Neuron (in vitro differentiated cells): ENCODE results near the gene NFE2L1.
"Not testable (repeated sequence)": the region's sequence is repeated elsewhere in the genome, so short reads cannot be mapped to it uniquely, and the experiment has no call there.

Experiments used
- H2AFZ ChIP-seq: one replicate; pipeline ENCODE4 v1.6.1; 2013; ENCODE audit warnings: low read depth, mild to moderate bottlenecking, inconsistent platforms, low read length, moderate library complexity
- H3K27me3 ChIP-seq: one replicate; pipeline ENCODE4 v1.6.1; 2013; ENCODE audit warnings: low read length; ENCODE audit not compliant: insufficient read depth
- H3K36me3 ChIP-seq: one replicate; pipeline ENCODE4 v1.6.1; 2013; ENCODE audit warnings: low read length; ENCODE audit not compliant: insufficient read depth
- H3K4me1 ChIP-seq: one replicate; pipeline ENCODE4 v1.6.1; 2013; ENCODE audit warnings: low read length; ENCODE audit not compliant: insufficient read depth
- H3K4me3 ChIP-seq: 2 replicates; pipeline ENCODE4 v1.5.1; 2013; ENCODE audit warnings: mild to moderate bottlenecking, low read length, moderate library complexity
- H3K9me3 ChIP-seq: one replicate; pipeline ENCODE4 v1.6.1; 2013; ENCODE audit warnings: low read length

NFE2L1 gene

GRCh38 chr17:48026502-48027321 is 21.4 kb upstream of the NFE2L1 start:
- H2AFZ ChIP-seq = peak overlapping the region; percentile 78
- H3K36me3 ChIP-seq = no peaks in the 10 kb centered on the region
- H3K27me3 ChIP-seq = no peaks in the 10 kb centered on the region
- H3K4me3 ChIP-seq = no peak overlapping the region
- H3K9me3 ChIP-seq = no peaks in the 10 kb centered on the region
- peaks cover 34% of the 10 kb centered on the region for H3K4me1 ChIP-seq

GRCh38 chr17:48027322-48027981 is 20.7 kb upstream of the NFE2L1 start:
- Histone ChIP-seq H3K27me3 (no peaks in the 10 kb centered on the region), H3K9me3 (no peaks in the 10 kb centered on the region), H2AFZ (no peak overlapping the region), H3K4me1 (peaks cover 34% of the 10 kb centered on the region), H3K36me3 (no peaks in the 10 kb centered on the region), H3K4me3 (no peak overlapping the region)

DNA sequence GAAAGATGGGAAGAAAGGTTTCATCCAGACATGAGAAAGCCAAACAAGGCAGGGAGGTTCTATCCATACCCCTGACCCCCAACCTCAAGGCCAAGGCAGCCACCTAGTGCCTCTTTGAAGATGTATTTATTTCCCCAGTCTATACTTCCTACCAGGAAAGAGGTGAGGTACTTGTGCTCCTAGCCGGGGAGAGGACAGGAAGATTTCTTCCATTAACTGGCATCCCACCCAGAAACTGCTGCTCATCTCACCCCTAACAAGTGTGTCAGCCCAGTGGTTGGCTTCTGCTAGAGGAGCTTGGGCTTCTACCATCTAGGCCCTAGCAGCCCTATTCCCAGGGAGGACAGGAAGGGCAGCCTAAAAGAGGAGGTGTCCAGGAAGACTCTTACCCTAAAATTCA is 19.4 kb upstream of the NFE2L1 start:
- Histone ChIP-seq H2AFZ (no peak overlapping the region), H3K4me3 (no peak overlapping the region), H3K36me3 (no peaks in the 10 kb centered on the region), H3K4me1 (peaks cover 26% of the 10 kb centered on the region), H3K27me3 (no peaks in the 10 kb centered on the region), H3K9me3 (no peaks in the 10 kb centered on the region)

DNA sequence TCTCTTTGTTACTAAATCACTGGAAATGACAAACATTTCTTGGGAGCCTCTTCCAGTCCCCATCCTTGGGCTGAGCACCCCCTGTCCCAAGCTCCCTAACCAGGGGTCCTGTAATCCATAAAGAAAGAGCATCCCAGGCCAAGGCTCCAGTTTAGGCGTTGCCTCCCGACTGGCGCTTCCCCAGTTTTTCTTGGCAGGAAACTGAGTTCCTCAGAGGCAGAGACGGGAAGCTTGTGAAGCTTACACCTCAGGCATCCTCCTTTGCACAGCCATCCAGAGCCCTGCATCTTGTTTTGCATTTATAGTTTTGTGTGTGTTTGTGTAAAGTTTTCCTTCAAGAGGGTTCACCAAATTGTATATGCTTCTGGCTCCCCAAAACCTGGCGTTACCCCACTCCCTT is 17.6 kb upstream of the NFE2L1 start:
- Histone ChIP-seq H2AFZ (no peak overlapping the region), H3K4me3 (no peak overlapping the region), H3K36me3 (no peaks in the 10 kb centered on the region), H3K9me3 (no peaks in the 10 kb centered on the region), H3K27me3 (no peaks in the 10 kb centered on the region), H3K4me1 (peaks cover 13% of the 10 kb centered on the region)

- Histone ChIP-seq H3K9me3 (no peaks in the 10 kb centered on the region), H3K4me3 (no peak overlapping the region), H3K4me1 (peaks cover 3% of the 10 kb centered on the region), H3K27me3 (no peaks in the 10 kb centered on the region), H3K36me3 (no peaks in the 10 kb centered on the region), H2AFZ (no peak overlapping the region)
Measured at GRCh38 chr17:48031966-48032365, 16.2 kb upstream of the NFE2L1 start.

DNA sequence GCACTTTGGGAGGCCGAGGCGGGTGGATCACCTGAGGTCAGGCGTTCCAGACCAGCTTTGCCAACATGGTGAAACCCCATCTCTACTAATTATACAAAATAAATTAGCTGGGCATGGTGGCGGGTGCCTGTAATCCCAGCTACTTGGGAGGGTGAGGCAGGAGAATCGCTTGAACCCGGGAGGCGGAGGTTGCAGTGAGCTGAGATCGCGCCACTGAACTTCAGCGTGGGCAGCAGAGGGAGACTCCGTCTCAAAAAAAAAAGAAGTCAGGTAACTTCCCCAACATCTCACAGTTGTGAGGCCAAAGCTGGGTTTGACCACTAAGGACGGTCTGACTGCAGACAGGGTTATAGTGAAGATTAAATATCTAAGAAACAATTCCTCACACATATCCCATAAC is 13.4 kb upstream of the NFE2L1 start:
- not testable (repeated sequence) for H3K9me3 ChIP-seq, H3K27me3 ChIP-seq, H3K36me3 ChIP-seq, H2AFZ ChIP-seq, H3K4me3 ChIP-seq
- peaks cover 11% of the 10 kb centered on the region for H3K4me1 ChIP-seq

DNA sequence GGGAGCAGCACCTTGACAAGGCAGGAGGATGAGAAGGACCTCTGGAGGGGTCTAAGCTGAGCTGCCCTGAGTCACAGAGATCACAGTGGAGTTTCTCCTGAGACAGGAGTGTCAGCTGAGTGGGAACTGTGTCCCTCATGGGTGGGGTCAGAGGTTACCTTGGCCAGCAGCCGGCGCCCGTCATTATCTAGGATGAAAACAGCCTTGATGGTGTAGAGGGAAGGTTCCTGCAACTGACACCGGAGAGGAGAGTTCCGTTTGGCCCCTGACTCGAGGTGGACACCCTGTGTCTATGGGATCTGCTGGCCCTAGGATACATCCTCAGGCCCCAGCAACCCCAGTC is 11.5 kb upstream of the NFE2L1 start:
- no peak overlapping the region for H2AFZ ChIP-seq
- peak overlapping the region; percentile 44 for H3K4me3 ChIP-seq
- no peaks in the 10 kb centered on the region for H3K27me3 ChIP-seq
- peaks cover 11% of the 10 kb centered on the region for H3K4me1 ChIP-seq
- H3K9me3 ChIP-seq = no peaks in the 10 kb centered on the region
- no peaks in the 10 kb centered on the region for H3K36me3 ChIP-seq

GRCh38 chr17:48037036-48037837 is 10.9 kb upstream of the NFE2L1 start, which contains the start of gene COPZ2:
COPZ2 (minus strand) TSS chr17:48037797; CDS start chr17:48037777, 20 bp downstream.
- Histone ChIP-seq H2AFZ (peak within 1 kb of the TSS; percentile 92), H3K36me3 (no peaks in the 10 kb centered on the region), H3K9me3 (no peaks in the 10 kb centered on the region), H3K4me1 (peaks cover 11% of the 10 kb centered on the region), H3K27me3 (no peaks in the 10 kb centered on the region), H3K4me3 (peak within 1 kb of the TSS; percentile 44)

DNA sequence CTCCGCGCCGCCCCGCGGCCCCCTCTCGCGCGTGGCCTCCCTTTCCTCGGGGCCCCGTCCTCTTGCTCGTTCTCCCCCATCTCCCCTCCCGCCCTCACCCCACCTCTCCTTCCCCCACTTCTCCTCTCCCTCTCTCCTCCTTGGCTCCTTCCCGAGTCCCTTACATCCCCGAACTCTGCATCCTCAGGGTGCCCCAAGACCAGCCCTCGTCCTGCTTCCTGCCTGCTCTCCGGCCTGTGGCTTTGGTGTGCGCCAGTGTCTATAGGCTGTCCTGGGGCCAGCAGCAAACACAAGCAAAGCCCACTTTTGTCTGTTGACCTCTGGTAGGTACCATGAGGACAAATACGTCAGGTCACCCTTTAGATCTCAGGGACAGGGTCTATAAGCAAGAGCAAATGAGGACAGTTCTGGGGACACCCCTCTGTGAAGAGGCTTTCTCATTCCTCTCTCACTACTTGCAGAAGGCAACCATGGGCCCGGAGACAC is 10.3 kb upstream of the NFE2L1 start:
- Histone ChIP-seq H2AFZ (peak overlapping the region; percentile 24), H3K4me1 (peaks cover 11% of the 10 kb centered on the region), H3K4me3 (peak overlapping the region; percentile 27), H3K9me3 (no peaks in the 10 kb centered on the region), H3K36me3 (no peaks in the 10 kb centered on the region), H3K27me3 (no peaks in the 10 kb centered on the region)

DNA sequence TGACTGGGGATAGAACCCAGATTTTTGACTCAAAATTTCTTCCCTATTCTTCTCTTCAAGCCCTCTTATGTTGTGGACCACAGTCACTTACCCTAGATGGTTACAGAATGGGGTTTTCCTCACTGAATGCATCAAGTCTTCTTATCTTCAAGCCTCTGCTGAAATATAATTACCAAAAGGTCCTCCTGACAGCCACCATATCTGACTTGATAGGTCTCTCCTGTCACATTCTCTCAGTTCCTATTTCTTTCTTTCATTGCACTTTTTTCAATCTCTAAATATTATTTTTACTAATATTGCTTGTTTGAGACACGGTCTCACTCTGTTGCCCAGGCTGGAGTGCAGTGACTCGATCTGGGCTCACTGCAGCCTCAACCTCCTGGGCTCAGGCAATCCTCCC is 9.5 kb upstream of the NFE2L1 start:
- Histone ChIP-seq H3K4me3 (no peak overlapping the region), H3K36me3 (no peaks in the 10 kb centered on the region), H2AFZ (no peak overlapping the region), H3K27me3 (no peaks in the 10 kb centered on the region), H3K4me1 (peaks cover 11% of the 10 kb centered on the region), H3K9me3 (no peaks in the 10 kb centered on the region)

DNA sequence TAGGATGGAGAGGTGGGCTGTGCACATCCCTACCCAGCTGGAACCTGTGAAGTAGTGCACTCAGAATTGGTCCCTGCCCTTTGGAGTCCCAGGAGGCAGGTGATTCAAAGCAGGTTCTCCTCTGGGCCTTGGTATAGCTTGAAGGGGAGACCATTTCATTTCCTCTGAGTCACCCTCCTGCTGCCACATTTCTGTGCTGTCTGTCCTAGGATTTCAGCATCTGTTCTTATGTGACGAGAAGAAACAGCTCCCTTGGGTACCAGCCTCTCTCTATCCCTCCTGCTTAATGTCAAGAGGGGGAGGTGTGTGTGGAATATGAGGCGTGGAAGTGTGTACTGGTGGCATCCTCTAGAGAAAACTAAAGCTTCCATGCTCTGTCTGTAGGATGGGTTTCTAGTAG is 5.0 kb upstream of the NFE2L1 start:
- Histone ChIP-seq H3K27me3 (no peaks in the 10 kb centered on the region), H2AFZ (no peak overlapping the region), H3K36me3 (no peaks in the 10 kb centered on the region), H3K4me3 (no peak overlapping the region), H3K4me1 (peaks cover 17% of the 10 kb centered on the region), H3K9me3 (no peaks in the 10 kb centered on the region)

- no peaks in the 10 kb centered on the region for H3K9me3 ChIP-seq
- peaks cover 22% of the 10 kb centered on the region for H3K4me1 ChIP-seq
- H3K36me3 ChIP-seq = no peaks in the 10 kb centered on the region
- H3K27me3 ChIP-seq = no peaks in the 10 kb centered on the region
- no peak overlapping the region for H3K4me3 ChIP-seq
- no peak overlapping the region for H2AFZ ChIP-seq
Measured at GRCh38 chr17:48044851-48045250, 3.3 kb upstream of the NFE2L1 start.
